Endodermal cell (in vitro differentiated cells): Measurements from ENCODE around the gene EPHA5. TPM values are rescaled to one million over a fixed set of nuclear protein-coding genes. Genes with fewer than 3 reads are reported as not detected.

Experiments used
- DNase-seq: peaks from one replicate; pipeline ENCODE4 v3.0.0-alpha.2; 2017
- H3K27ac ChIP-seq: 2 replicates; pipeline ENCODE4 v1.5.1; 2013; ENCODE audit warnings: mild to moderate bottlenecking, low read depth, low read length, moderate library complexity
- H3K27me3 ChIP-seq: 2 replicates; pipeline ENCODE4 v1.6.1; 2013; ENCODE audit warnings: mild to moderate bottlenecking, low read length, moderate library complexity; ENCODE audit not compliant: insufficient read depth, control insufficient read depth, poor library complexity, severe bottlenecking
- H3K36me3 ChIP-seq: 2 replicates; pipeline ENCODE4 v1.7.0; 2013; ENCODE audit warnings: mild to moderate bottlenecking, low read length, moderate library complexity; ENCODE audit not compliant: control insufficient read depth, insufficient read depth
- H3K4me1 ChIP-seq: one replicate; pipeline ENCODE4 v1.7.0; 2013; ENCODE audit warnings: low read length; ENCODE audit not compliant: control insufficient read depth, insufficient read depth
- H3K4me3 ChIP-seq: 2 replicates; pipeline ENCODE4 v1.5.1; 2013; ENCODE audit warnings: mild to moderate bottlenecking, low read length, moderate library complexity
- H3K9ac ChIP-seq: 2 replicates; pipeline ENCODE4 v1.6.1; 2013; ENCODE audit warnings: mild to moderate bottlenecking, low read length, moderate library complexity; ENCODE audit not compliant: poor library complexity, severe bottlenecking; ENCODE audit errors: extremely low read depth
- H3K9me3 ChIP-seq: 2 replicates; pipeline ENCODE4 v1.6.1; 2013; ENCODE audit warnings: mild to moderate bottlenecking, low read length, moderate library complexity; ENCODE audit not compliant: control insufficient read depth
- H3K27ac Mint-ChIP-seq: 2 replicates; pipeline ENCODE4 v1.8.0; 2020; ENCODE audit warnings: mixed read lengths
- H3K27me3 Mint-ChIP-seq: 2 replicates; pipeline ENCODE4 v1.8.0; 2021; ENCODE audit warnings: mild to moderate bottlenecking, mixed read lengths; ENCODE audit not compliant: insufficient read depth
- H3K36me3 Mint-ChIP-seq: 2 replicates; pipeline ENCODE4 v1.8.0; 2020; ENCODE audit warnings: low read depth, mixed read lengths
- H3K4me1 Mint-ChIP-seq: 2 replicates; pipeline ENCODE4 v1.8.0; 2020; ENCODE audit warnings: mixed read lengths
- H3K4me3 Mint-ChIP-seq: 2 replicates; pipeline ENCODE4 v1.8.0; 2020; ENCODE audit warnings: mild to moderate bottlenecking, moderate library complexity, mixed read lengths
- H3K9me3 Mint-ChIP-seq: 2 replicates; pipeline ENCODE4 v1.8.0; 2020; ENCODE audit warnings: mild to moderate bottlenecking, mixed read lengths
- WGBS, 2 experiments: methylation state at CpG; one replicate each; pipeline versions ENCODE4 v1.1.5 to v1.1.7; 2013; ENCODE audit warnings: missing lambda C conversion rate in 2 of 2, mixed read lengths in 1 of 2; ENCODE audit not compliant: insufficient coverage in 1 of 2, insufficient read length in 1 of 2; 5-methylcytosine and 5-hydroxymethylcytosine counted together
- total RNA-seq, 2 donors: library from RNA; stranded (reverse); fragmentation: NEBNext Ultra II Directional in 1 of 2; extraction: Animal tissue kit (Norgen Biotek cat#: 25700) in 1 of 2; gene quantifications; 2 replicates in 1 of 2; 3 replicates in 1 of 2; pipeline ENCODE4 v1.2.1, GENCODE V29; 2021
- TF ChIP-seq, protein P1 (sequence below): fragments of 200-600 bp; sonication (generic); conservative IDR thresholded peaks from 2 replicates; pipeline ENCODE4 v1.5.0; 2021; ENCODE audit warnings: antibody characterized with exemption, mild to moderate bottlenecking

EPHA5 gene
- total RNA-seq, 2 donors from 2014 or later: 0.09 TPM; not detected in 1

DNA sequence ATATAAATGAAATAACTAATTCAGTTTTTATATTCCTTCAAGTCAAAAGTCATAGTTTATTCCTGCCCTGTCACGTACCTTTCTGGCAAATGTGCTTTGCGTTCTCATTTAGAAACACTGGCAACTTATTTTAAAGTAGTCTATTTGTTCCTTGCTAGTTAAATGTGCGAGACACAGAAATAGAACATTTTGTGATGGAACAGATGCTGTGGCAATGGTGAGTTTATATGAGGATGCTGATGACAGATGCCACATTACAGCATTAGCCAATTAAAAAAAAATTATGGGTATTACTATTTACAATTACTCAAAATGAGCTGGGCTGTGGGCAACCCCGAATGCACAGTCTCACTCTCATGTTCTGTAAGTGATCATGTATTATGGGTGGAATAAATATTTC lies 26.1 kb upstream of the EPHA5 start:
- no peaks in the 10 kb centered on the region for H3K4me1 Mint-ChIP-seq
- no peak overlapping the region for H3K27ac ChIP-seq
- WGBS, 2 experiments: 68% methylated on average over 4 of the region's 4 CpGs; no CpG with 5 or more reads in 1 of the 2 experiments

DNA sequence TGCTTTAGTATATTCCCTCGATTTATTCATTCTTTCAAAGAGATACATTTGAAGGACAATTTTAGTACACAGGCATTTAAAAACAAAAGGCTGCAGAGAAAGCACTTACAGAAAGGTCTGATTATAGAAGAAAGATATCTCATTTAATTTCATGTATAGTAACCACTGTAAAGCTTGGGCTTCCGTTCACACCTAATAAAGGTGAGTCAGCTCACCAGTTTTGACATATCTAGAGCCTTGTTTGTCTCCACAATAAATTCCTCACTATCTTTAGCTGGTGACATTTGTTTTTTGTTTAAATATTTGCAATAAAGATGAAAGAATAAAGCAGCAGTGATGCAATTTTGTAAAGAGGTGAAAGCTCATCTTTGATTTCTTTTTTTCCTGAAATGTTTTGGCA lies 1.1 kb upstream of the EPHA5 start:
- Histone ChIP-seq H3K9ac (no peak overlapping the region), H3K9me3 (no peaks in the 10 kb centered on the region), H3K4me3 (peak overlapping the region; percentile 79), H3K27me3 (peaks cover 68% of the 10 kb centered on the region), H3K4me1 (no peaks in the 10 kb centered on the region), H3K36me3 (no peaks in the 10 kb centered on the region), H3K27ac (no peak overlapping the region)
- no peak overlapping the region for H3K4me3 Mint-ChIP-seq
- no peak overlapping the region for H3K27ac Mint-ChIP-seq
- WGBS, 2 experiments: 78% methylated on average over 2 of the region's 2 CpGs; no CpG with 5 or more reads in 1 of the 2 experiments
- H3K4me1 Mint-ChIP-seq: peaks cover 19% of the 10 kb centered on the region
- H3K9me3 Mint-ChIP-seq: no peaks in the 10 kb centered on the region
- TF ChIP-seq, protein P1, sequence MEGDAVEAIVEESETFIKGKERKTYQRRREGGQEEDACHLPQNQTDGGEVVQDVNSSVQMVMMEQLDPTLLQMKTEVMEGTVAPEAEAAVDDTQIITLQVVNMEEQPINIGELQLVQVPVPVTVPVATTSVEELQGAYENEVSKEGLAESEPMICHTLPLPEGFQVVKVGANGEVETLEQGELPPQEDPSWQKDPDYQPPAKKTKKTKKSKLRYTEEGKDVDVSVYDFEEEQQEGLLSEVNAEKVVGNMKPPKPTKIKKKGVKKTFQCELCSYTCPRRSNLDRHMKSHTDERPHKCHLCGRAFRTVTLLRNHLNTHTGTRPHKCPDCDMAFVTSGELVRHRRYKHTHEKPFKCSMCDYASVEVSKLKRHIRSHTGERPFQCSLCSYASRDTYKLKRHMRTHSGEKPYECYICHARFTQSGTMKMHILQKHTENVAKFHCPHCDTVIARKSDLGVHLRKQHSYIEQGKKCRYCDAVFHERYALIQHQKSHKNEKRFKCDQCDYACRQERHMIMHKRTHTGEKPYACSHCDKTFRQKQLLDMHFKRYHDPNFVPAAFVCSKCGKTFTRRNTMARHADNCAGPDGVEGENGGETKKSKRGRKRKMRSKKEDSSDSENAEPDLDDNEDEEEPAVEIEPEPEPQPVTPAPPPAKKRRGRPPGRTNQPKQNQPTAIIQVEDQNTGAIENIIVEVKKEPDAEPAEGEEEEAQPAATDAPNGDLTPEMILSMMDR: no peak
- no peak for DNase-seq
- peaks cover 76% of the 10 kb centered on the region for H3K27me3 Mint-ChIP-seq
- H3K36me3 Mint-ChIP-seq: no peaks in the 10 kb centered on the region

More for the DNA sequence above, 26.1 kb upstream of the EPHA5 start:
- H3K9me3 Mint-ChIP-seq: no peaks in the 10 kb centered on the region
- no peaks in the 10 kb centered on the region for H3K4me1 ChIP-seq
- no peak for DNase-seq
- no peak overlapping the region for H3K9ac ChIP-seq
- no peaks in the 10 kb centered on the region for H3K27me3 Mint-ChIP-seq
- H3K36me3 ChIP-seq: no peaks in the 10 kb centered on the region
- no peak overlapping the region for H3K27ac Mint-ChIP-seq
- no peaks in the 10 kb centered on the region for H3K9me3 ChIP-seq
- H3K4me3 Mint-ChIP-seq: no peak overlapping the region
- H3K4me3 ChIP-seq: no peak overlapping the region
- H3K27me3 ChIP-seq: no peaks in the 10 kb centered on the region
- no peaks in the 10 kb centered on the region for H3K36me3 Mint-ChIP-seq
- TF ChIP-seq, protein P1: no peak

DNA sequence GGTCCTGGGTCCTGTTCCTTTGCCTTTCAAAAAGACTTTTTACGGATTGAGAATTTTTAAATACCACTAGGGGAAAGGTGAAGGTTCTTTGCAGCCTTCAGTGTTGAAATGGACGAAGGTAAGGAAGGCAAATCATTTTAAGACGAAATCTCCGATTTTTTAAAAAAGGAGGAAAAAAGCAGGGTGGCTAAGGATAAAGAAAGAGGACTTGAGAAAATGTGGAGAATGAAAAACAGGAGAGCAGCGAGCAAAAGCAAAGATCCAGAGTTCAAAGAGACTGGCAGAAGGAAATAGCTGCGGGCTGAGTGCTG lies 314 bp downstream of the EPHA5 start:
- Mint-ChIP-seq H3K27ac (no peak overlapping the region), H3K27me3 (peaks cover 85% of the 10 kb centered on the region), H3K36me3 (no peaks in the 10 kb centered on the region), H3K4me1 (peaks cover 25% of the 10 kb centered on the region), H3K4me3 (peak overlapping the region; percentile 50), H3K9me3 (no peaks in the 10 kb centered on the region)
- peaks cover 76% of the 10 kb centered on the region for H3K27me3 ChIP-seq
- no peaks in the 10 kb centered on the region for H3K4me1 ChIP-seq
- no peaks in the 10 kb centered on the region for H3K36me3 ChIP-seq
- H3K9ac ChIP-seq: no peak overlapping the region
- peak overlapping the region; percentile 79 for H3K4me3 ChIP-seq
- DNase-seq: no peak
- TF ChIP-seq, protein P1: no peak
- H3K27ac ChIP-seq: no peak overlapping the region
- WGBS, 2 experiments: 0 to 6% methylated on average over 5 to 6 of the region's 6 CpGs
- H3K9me3 ChIP-seq: no peaks in the 10 kb centered on the region
